HCT116 (cell line): ENCODE measurements around the gene TRIM61. TPM values are rescaled to one million over a fixed set of nuclear protein-coding genes. Genes with fewer than 3 reads are reported as not detected.
"Not testable (repeated sequence)": the region's sequence is repeated elsewhere in the genome, so short reads cannot be mapped to it uniquely, and the experiment has no call there.

Experiments used
- ATAC-seq: fragments of 200-7000 bp; cut with Tn5 transposase; 2 replicates; pipeline ENCODE4 v1.9.1; 2020; ENCODE audit warnings: mild to moderate bottlenecking, moderate library complexity
- BruUV-seq: library from RNA; stranded (reverse); fragments of 400-500 nt; replicated peaks from 2 replicates; lab custom pipeline; 2021; lab: Mats Ljungman, UMichigan
- CTCF ChIA-PET: fragments of 300-600 bp; sonication (Branson Sonifier 250); formaldehyde crosslinking; loops from one replicate; lab custom pipeline; 2021; ENCODE audit warnings: antibody characterized with exemption; lab: Charles Lee
- POLR2A ChIA-PET: fragments of 300-600, 350-600 bp; sonication (Branson Sonifier 250); formaldehyde crosslinking; loops from one replicate; lab custom pipeline; 2021; ENCODE audit warnings: antibody characterized with exemption; lab: Charles Lee
- RAD21 ChIA-PET, 2 experiments: fragments of 300-600 bp; sonication (Branson Sonifier 250); formaldehyde crosslinking; loops; one replicate each; lab custom pipeline; 2023; ENCODE audit warnings: low total read pairs in 2 of 2; ENCODE audit not compliant: uncharacterized antibody in 2 of 2, unreplicated experiment in 2 of 2, low non-redundant PET in 1 of 2; lab: Charles Lee
- DNase-seq: peaks from one replicate; pipeline ENCODE4 v3.0.0-alpha.2; 2010; ENCODE audit warnings: low read depth, low spot score
- H2AFZ ChIP-seq: fragments of 200-600 bp; shearing (Covaris generic), sonication (generic); 2 replicates; pipeline ENCODE4 v1.6.1; 2017; ENCODE audit warnings: low read depth, mixed run types, mixed read lengths, antibody characterized with exemption, low read length; ENCODE audit not compliant: poor library complexity, severe bottlenecking
- H3K27ac ChIP-seq: 2 replicates; pipeline ENCODE4 v1.5.1; 2012; ENCODE audit warnings: low read depth, low read length
- H3K27me3 ChIP-seq: fragments of 200-600 bp; sonication (generic); 2 replicates; pipeline ENCODE4 v1.6.1; 2016; ENCODE audit warnings: mixed run types, low read length, mixed read lengths; ENCODE audit not compliant: insufficient read depth
- H3K36me3 ChIP-seq, 2 experiments: fragments of 200-500 bp in 1 of 2; fragments of 200-600 bp in 1 of 2; sonication (Bioruptor generic) in 1 of 2; sonication (generic) in 1 of 2; 2 replicates each; pipeline versions ENCODE4 v1.5.1 to v1.6.1; 2014 to 2016; ENCODE audit warnings: low read length in 2 of 2, inconsistent platforms in 1 of 2, mixed read lengths in 1 of 2, mixed run types in 1 of 2; ENCODE audit not compliant: insufficient read depth in 2 of 2, control insufficient read depth in 1 of 2
- H3K4me1 ChIP-seq, 2 experiments: fragments of 200-600 bp in 1 of 2; sonication (generic) in 1 of 2; 2 replicates each; pipeline versions ENCODE4 v1.5.1 to v1.6.1; 2012 to 2017; ENCODE audit warnings: low read length in 2 of 2, inconsistent platforms in 1 of 2, mild to moderate bottlenecking in 1 of 2, mixed read lengths in 1 of 2, mixed run types in 1 of 2, moderate library complexity in 1 of 2; ENCODE audit not compliant: insufficient read depth in 2 of 2, control insufficient read depth in 1 of 2
- H3K4me2 ChIP-seq: fragments of 200-600 bp; sonication (generic); 2 replicates; pipeline ENCODE4 v1.6.1; 2017; ENCODE audit warnings: mixed run types, low read length, mixed read lengths
- H3K4me3 ChIP-seq, 2 experiments: fragments of 200-600 bp in 1 of 2; sonication (generic) in 1 of 2; replicated peaks in 1 of 2; 2 replicates each; pipeline ENCODE4 v1.5.1; 2011 to 2016; ENCODE audit warnings: low read length in 2 of 2, control low read depth in 1 of 2, low read depth in 1 of 2, mild to moderate bottlenecking in 1 of 2, mixed read lengths in 1 of 2, mixed run types in 1 of 2
- H3K79me2 ChIP-seq: fragments of 200-600 bp; sonication (generic); 2 replicates; pipeline ENCODE4 v1.6.1; 2017; ENCODE audit warnings: mild to moderate bottlenecking, mixed run types, low read length, moderate library complexity, mixed read lengths; ENCODE audit not compliant: insufficient read depth
- H3K9ac ChIP-seq: fragments of 200-600 bp; sonication (generic); 2 replicates; pipeline ENCODE4 v1.6.1; 2016; ENCODE audit warnings: low read length, mixed read lengths
- H3K9me2 ChIP-seq: fragments of 200-600 bp; sonication (generic), shearing (Covaris generic); 2 replicates; pipeline ENCODE4 v1.6.1; 2017; ENCODE audit warnings: mixed run types, mild to moderate bottlenecking, moderate library complexity; ENCODE audit not compliant: insufficient read depth
- H3K9me3 ChIP-seq, 2 experiments: fragments of 200-500 bp in 1 of 2; fragments of 200-600 bp in 1 of 2; sonication (Bioruptor generic) in 1 of 2; sonication (generic) in 1 of 2; 2 replicates each; pipeline ENCODE4 v1.6.1; 2014 to 2017; ENCODE audit warnings: low read length in 2 of 2, mixed read lengths in 2 of 2, inconsistent platforms in 1 of 2, low read depth in 1 of 2, mild to moderate bottlenecking in 1 of 2, mixed run types in 1 of 2, moderate library complexity in 1 of 2; ENCODE audit not compliant: control insufficient read depth in 1 of 2, insufficient read depth in 1 of 2
- H4K20me1 ChIP-seq: fragments of 200-600 bp; sonication (generic), shearing (Covaris generic); 2 replicates; pipeline ENCODE4 v1.6.1; 2017; ENCODE audit warnings: mixed run types, mild to moderate bottlenecking, moderate library complexity; ENCODE audit not compliant: insufficient read depth
- CBX3 ChIP-seq: IDR thresholded peaks from 2 replicates; pipeline ENCODE4 v1.6.1; 2012; ENCODE audit warnings: low read depth
- EGR1 ChIP-seq: IDR thresholded peaks from 2 replicates; pipeline ENCODE4 v1.6.1; 2012; ENCODE audit warnings: low read depth
- EZH2 ChIP-seq: fragments of 200-600 bp; sonication (generic); IDR thresholded peaks from 2 replicates; pipeline ENCODE4 v1.6.1; 2017; ENCODE audit warnings: antibody characterized with exemption, mixed run types
- EZH2phosphoT487 ChIP-seq: fragments of 200-600 bp; IDR thresholded peaks from 2 replicates; pipeline ENCODE4 v1.6.1; 2018; ENCODE audit warnings: antibody characterized with exemption, borderline replicate concordance
- JUND ChIP-seq: IDR thresholded peaks from 2 replicates; pipeline ENCODE4 v1.6.1; 2012
- RAD21 ChIP-seq: IDR thresholded peaks from 2 replicates; pipeline ENCODE4 v1.6.1; 2012; ENCODE audit warnings: low read depth, mild to moderate bottlenecking
- SIN3A ChIP-seq: IDR thresholded peaks from 2 replicates; pipeline ENCODE4 v1.6.1; 2012; ENCODE audit warnings: low read depth
- YY1 ChIP-seq: IDR thresholded peaks from 2 replicates; pipeline ENCODE4 v1.6.1; 2011; ENCODE audit warnings: low read length, low read depth, moderate library complexity, mild to moderate bottlenecking; ENCODE audit not compliant: insufficient replicate concordance; ENCODE audit errors: extremely low read depth
- intact Hi-C: fragments of 100-400 bp; cut with micrococcal nuclease; formaldehyde crosslinking; loops from 2 replicates; pipeline ENCODE4 v1.10.0; 2022
- total RNA-seq: library from RNA; stranded (reverse); gene quantifications from one replicate; pipeline ENCODE4 v1.2.1, GENCODE V29; 2021; ENCODE audit not compliant: unreplicated experiment
- TF ChIP-seq, protein P1 (sequence below): IDR thresholded peaks from 2 replicates; pipeline ENCODE4 v1.6.1; 2012
- TF ChIP-seq, protein P2 (sequence below): IDR thresholded peaks from 2 replicates; pipeline ENCODE4 v1.6.1; 2011; ENCODE audit warnings: mild to moderate bottlenecking, low read length, moderate library complexity; ENCODE audit not compliant: insufficient replicate concordance; ENCODE audit errors: extremely low read depth
- TF ChIP-seq, protein P3 (sequence below), 3 experiments: fragments of 200-600 bp in 1 of 3; sonication (generic) in 1 of 3; IDR thresholded peaks in 2 of 3; conservative IDR thresholded peaks in 1 of 3; 2 replicates each; pipeline ENCODE4 v1.5.1; 2012 to 2017; ENCODE audit warnings: low read depth in 2 of 3, low read length in 2 of 3, antibody characterized with exemption in 1 of 3, borderline replicate concordance in 1 of 3, control low read depth in 1 of 3, mild to moderate bottlenecking in 1 of 3, mixed read lengths in 1 of 3, mixed run types in 1 of 3, moderate library complexity in 1 of 3; ENCODE audit not compliant: insufficient read depth in 1 of 3
- TF ChIP-seq, protein P4 (sequence below): IDR thresholded peaks from 2 replicates; pipeline ENCODE4 v1.6.1; 2012; ENCODE audit warnings: low read depth

TRIM61 gene
- total RNA-seq, 1 experiment from 2014 or later, result 0.15 TPM

DNA sequence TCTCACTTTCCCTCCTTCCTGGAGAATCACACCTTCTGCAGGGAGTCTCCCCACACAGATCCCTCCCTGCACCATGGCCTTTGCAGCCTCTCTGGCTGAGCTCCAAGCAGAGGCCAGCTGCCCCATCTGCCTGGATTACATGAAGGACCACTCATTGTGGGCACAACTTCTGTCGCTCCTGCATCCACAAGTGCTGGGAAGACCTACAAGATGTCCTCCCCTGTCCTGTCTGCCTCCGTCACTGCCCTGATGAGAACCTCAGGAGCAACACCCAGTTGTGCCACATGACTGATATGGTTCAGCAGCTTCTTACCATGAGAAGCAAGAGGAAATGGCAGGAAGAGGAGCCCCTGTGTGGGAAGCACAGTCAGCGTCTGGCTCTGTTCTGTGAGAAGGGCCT, 29.5 kb downstream of the TRIM61 start:
- H3K4me2 ChIP-seq, H3K27ac ChIP-seq, DNase-seq, H3K9me2 ChIP-seq, H2AFZ ChIP-seq, H3K9me3 ChIP-seq, H3K79me2 ChIP-seq, RAD21 ChIA-PET, H3K4me1 ChIP-seq, H3K4me3 ChIP-seq, H3K27me3 ChIP-seq, ATAC-seq, H3K9ac ChIP-seq, intact Hi-C loops, BruUV-seq, H4K20me1 ChIP-seq, H3K36me3 ChIP-seq: not testable (repeated sequence)
- ChIA-PET CTCF (interaction anchor here (1.0 kb wide), 1 partner anchor 13 kb away, joined by 3 read pairs; no protein-coding TSS in a partner anchor), POLR2A (interaction anchor here (1.0 kb wide), 1 partner anchor 12 kb away, joined by 3 read pairs; no protein-coding TSS in a partner anchor)

DNA sequence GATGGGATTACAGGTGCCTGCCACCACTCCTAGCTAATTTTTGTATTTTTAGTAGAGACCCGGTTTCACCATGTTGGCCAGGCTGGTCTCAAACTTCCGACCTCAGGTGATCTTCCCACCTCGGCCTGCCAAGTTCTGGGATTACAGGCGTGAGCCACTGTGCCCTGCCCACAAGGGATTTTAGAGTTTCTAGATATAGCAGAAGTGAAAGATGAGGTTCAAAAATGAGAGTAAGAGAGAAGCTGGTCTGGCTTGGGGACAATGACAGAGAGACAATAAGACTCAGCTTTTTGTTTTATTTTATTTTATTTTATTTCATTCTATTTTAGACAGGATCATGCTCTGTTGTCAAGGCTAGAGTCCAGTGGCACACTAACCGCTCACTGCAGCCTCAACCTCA, 30.6 kb downstream of the TRIM61 start:
- H3K9ac ChIP-seq, result no peak overlapping the region
- ATAC-seq (no peak), DNase-seq (no peak)
- no peaks in the 10 kb centered on the region for H3K79me2 ChIP-seq
- H3K4me1 ChIP-seq, result no peaks in the 10 kb centered on the region
- no peaks in the 10 kb centered on the region for H3K9me3 ChIP-seq
- no peaks in the 10 kb centered on the region for H3K9me2 ChIP-seq
- intact Hi-C loops, result no loop called here
- H3K4me2 ChIP-seq, result no peak overlapping the region
- BruUV-seq, result no TSS peak
- H3K36me3 ChIP-seq, result no peaks in the 10 kb centered on the region
- no peaks in the 10 kb centered on the region for H3K27me3 ChIP-seq
- no peak overlapping the region for H3K4me3 ChIP-seq
- no peak overlapping the region for H3K27ac ChIP-seq
- RAD21 ChIA-PET, result no interaction called here
- CTCF ChIA-PET, result interaction anchor here (1.0 kb wide), 1 partner anchor 11 kb away, joined by 3 read pairs; no protein-coding TSS in a partner anchor
- no peak overlapping the region for H2AFZ ChIP-seq
- H4K20me1 ChIP-seq, result no peaks in the 10 kb centered on the region
- POLR2A ChIA-PET, result interaction anchor here (1.0 kb wide), 1 partner anchor 11 kb away, joined by 3 read pairs; no protein-coding TSS in a partner anchor
- TF ChIP-seq YY1, result no peak
- TF ChIP-seq EZH2phosphoT487, result no peak
- no peak for TF ChIP-seq EGR1
- TF ChIP-seq JUND, result no peak
- TF ChIP-seq, protein P1, sequence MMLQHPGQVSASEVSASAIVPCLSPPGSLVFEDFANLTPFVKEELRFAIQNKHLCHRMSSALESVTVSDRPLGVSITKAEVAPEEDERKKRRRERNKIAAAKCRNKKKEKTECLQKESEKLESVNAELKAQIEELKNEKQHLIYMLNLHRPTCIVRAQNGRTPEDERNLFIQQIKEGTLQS, result no peak
- TF ChIP-seq, protein P2, sequence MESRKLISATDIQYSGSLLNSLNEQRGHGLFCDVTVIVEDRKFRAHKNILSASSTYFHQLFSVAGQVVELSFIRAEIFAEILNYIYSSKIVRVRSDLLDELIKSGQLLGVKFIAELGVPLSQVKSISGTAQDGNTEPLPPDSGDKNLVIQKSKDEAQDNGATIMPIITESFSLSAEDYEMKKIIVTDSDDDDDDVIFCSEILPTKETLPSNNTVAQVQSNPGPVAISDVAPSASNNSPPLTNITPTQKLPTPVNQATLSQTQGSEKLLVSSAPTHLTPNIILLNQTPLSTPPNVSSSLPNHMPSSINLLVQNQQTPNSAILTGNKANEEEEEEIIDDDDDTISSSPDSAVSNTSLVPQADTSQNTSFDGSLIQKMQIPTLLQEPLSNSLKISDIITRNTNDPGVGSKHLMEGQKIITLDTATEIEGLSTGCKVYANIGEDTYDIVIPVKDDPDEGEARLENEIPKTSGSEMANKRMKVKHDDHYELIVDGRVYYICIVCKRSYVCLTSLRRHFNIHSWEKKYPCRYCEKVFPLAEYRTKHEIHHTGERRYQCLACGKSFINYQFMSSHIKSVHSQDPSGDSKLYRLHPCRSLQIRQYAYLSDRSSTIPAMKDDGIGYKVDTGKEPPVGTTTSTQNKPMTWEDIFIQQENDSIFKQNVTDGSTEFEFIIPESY, result no peak
- TF ChIP-seq, protein P3, sequence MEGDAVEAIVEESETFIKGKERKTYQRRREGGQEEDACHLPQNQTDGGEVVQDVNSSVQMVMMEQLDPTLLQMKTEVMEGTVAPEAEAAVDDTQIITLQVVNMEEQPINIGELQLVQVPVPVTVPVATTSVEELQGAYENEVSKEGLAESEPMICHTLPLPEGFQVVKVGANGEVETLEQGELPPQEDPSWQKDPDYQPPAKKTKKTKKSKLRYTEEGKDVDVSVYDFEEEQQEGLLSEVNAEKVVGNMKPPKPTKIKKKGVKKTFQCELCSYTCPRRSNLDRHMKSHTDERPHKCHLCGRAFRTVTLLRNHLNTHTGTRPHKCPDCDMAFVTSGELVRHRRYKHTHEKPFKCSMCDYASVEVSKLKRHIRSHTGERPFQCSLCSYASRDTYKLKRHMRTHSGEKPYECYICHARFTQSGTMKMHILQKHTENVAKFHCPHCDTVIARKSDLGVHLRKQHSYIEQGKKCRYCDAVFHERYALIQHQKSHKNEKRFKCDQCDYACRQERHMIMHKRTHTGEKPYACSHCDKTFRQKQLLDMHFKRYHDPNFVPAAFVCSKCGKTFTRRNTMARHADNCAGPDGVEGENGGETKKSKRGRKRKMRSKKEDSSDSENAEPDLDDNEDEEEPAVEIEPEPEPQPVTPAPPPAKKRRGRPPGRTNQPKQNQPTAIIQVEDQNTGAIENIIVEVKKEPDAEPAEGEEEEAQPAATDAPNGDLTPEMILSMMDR (IDR thresholded peaks at IDR 0.05 in 2 of 3, conservative IDR thresholded peaks at IDR 0.05 in 1 of 3; ENCODE audit: borderline replicate concordance in 1 of 3, insufficient read depth in 1 of 3, low read depth in 2 of 3, low read length in 2 of 3), result no peak
- no peak for TF ChIP-seq RAD21
- TF ChIP-seq, protein P4, sequence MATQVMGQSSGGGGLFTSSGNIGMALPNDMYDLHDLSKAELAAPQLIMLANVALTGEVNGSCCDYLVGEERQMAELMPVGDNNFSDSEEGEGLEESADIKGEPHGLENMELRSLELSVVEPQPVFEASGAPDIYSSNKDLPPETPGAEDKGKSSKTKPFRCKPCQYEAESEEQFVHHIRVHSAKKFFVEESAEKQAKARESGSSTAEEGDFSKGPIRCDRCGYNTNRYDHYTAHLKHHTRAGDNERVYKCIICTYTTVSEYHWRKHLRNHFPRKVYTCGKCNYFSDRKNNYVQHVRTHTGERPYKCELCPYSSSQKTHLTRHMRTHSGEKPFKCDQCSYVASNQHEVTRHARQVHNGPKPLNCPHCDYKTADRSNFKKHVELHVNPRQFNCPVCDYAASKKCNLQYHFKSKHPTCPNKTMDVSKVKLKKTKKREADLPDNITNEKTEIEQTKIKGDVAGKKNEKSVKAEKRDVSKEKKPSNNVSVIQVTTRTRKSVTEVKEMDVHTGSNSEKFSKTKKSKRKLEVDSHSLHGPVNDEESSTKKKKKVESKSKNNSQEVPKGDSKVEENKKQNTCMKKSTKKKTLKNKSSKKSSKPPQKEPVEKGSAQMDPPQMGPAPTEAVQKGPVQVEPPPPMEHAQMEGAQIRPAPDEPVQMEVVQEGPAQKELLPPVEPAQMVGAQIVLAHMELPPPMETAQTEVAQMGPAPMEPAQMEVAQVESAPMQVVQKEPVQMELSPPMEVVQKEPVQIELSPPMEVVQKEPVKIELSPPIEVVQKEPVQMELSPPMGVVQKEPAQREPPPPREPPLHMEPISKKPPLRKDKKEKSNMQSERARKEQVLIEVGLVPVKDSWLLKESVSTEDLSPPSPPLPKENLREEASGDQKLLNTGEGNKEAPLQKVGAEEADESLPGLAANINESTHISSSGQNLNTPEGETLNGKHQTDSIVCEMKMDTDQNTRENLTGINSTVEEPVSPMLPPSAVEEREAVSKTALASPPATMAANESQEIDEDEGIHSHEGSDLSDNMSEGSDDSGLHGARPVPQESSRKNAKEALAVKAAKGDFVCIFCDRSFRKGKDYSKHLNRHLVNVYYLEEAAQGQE, result no peak
- no peak for TF ChIP-seq CBX3
- TF ChIP-seq EZH2, result no peak
- no peak for TF ChIP-seq SIN3A
